Body of pancreas (tissue), 4 donors: ENCODE data around the gene CHTOP.

Source experiments
- POLR2A ChIP-seq, 3 donors: fragments of 450-650 bp; IDR thresholded peaks; one replicate each; pipeline ENCODE4 v1.6.1; 2016; ENCODE audit warnings: antibody characterized with exemption in 3 of 3, mild to moderate bottlenecking in 2 of 3
- TF ChIP-seq, protein P1 (sequence below), 7 experiments: fragments of 450-650 bp in 4 of 7; fragments of 200-600 bp in 3 of 7; sonication (generic) in 3 of 7; IDR thresholded peaks; one replicate each; pipeline ENCODE4 v1.5.1; 2016 to 2019; ENCODE audit warnings: antibody characterized with exemption in 7 of 7

DNA sequence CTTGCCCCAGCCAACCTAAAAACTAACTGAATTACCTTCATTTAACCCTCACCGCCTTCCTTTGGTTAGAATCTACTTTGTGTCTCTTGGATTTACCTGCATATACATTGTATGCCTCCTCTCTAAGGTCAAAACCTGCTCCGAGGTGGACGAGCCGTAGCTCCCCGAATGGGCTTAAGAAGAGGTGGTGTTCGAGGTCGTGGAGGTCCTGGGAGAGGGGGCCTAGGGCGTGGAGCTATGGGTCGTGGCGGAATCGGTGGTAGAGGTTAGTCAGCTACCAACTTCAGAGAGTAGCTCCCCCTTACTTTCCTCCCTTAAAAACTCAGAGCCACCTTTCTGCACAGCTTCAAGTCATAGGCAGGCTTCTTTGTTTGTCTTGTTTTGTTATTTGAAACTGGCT, 9.2 kb downstream of the CHTOP start:
- TF ChIP-seq, protein P1, sequence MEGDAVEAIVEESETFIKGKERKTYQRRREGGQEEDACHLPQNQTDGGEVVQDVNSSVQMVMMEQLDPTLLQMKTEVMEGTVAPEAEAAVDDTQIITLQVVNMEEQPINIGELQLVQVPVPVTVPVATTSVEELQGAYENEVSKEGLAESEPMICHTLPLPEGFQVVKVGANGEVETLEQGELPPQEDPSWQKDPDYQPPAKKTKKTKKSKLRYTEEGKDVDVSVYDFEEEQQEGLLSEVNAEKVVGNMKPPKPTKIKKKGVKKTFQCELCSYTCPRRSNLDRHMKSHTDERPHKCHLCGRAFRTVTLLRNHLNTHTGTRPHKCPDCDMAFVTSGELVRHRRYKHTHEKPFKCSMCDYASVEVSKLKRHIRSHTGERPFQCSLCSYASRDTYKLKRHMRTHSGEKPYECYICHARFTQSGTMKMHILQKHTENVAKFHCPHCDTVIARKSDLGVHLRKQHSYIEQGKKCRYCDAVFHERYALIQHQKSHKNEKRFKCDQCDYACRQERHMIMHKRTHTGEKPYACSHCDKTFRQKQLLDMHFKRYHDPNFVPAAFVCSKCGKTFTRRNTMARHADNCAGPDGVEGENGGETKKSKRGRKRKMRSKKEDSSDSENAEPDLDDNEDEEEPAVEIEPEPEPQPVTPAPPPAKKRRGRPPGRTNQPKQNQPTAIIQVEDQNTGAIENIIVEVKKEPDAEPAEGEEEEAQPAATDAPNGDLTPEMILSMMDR (IDR thresholded peaks at IDR 0.05) = no peak
- no peak for TF ChIP-seq POLR2A (IDR thresholded peaks at IDR 0.05)
